Mucosa of stomach (tissue), 1 donor: ENCODE measurements around the gene FHL1.
A peak's percentile ranks its signal among the peaks of the same experiment; 100 is the strongest.
"Not testable (repeated sequence)": the region's sequence is repeated elsewhere in the genome, so short reads cannot be mapped to it uniquely, and the experiment has no call there.

Source experiments
- H3K27me3 ChIP-seq: one replicate; pipeline ENCODE4 v1.7.0; 2013; ENCODE audit warnings: mild to moderate bottlenecking, low read length; ENCODE audit not compliant: control insufficient read depth, insufficient read depth
- H3K36me3 ChIP-seq: one replicate; pipeline ENCODE4 v1.7.0; 2013; ENCODE audit warnings: low read length; ENCODE audit not compliant: control insufficient read depth, insufficient read depth
- H3K4me1 ChIP-seq: one replicate; pipeline ENCODE4 v1.7.0; 2013; ENCODE audit warnings: mild to moderate bottlenecking, low read length; ENCODE audit not compliant: control insufficient read depth, insufficient read depth
- H3K4me3 ChIP-seq: one replicate; pipeline ENCODE4 v1.7.0; 2013; ENCODE audit warnings: low read length
- H3K9ac ChIP-seq: one replicate; pipeline ENCODE4 v1.7.0; 2013; ENCODE audit warnings: mild to moderate bottlenecking, low read length, moderate library complexity
- H3K9me3 ChIP-seq: one replicate; pipeline ENCODE4 v1.7.0; 2013; ENCODE audit warnings: mild to moderate bottlenecking, low read length, moderate library complexity; ENCODE audit not compliant: control insufficient read depth
- donor health status: Pancreatic carcinoma.

FHL1 gene

DNA sequence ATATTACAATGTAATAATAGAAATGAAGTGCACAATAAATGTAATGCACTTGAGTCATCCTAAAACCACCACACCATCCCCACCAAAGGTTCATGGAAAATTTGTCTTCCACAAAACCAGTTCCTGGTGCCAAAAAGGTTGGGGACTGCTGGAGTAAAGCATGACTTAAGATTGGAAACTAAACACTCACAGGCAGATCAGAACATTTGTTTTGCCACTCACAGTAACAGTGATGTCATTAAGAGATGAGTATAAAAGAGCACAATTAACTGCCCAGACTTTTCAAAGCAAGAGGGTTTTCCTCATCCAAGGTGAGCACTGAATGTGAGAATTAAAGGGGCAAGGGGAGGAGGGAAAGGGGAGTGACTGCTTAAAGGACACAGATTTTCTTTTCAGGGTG is 68.2 kb downstream of the FHL1 start:
- Histone ChIP-seq H3K9me3 (no peaks in the 10 kb centered on the region), H3K4me3 (no peak overlapping the region), H3K9ac (no peak overlapping the region), H3K27me3 (no peaks in the 10 kb centered on the region), H3K36me3 (no peaks in the 10 kb centered on the region), H3K4me1 (no peaks in the 10 kb centered on the region)

DNA sequence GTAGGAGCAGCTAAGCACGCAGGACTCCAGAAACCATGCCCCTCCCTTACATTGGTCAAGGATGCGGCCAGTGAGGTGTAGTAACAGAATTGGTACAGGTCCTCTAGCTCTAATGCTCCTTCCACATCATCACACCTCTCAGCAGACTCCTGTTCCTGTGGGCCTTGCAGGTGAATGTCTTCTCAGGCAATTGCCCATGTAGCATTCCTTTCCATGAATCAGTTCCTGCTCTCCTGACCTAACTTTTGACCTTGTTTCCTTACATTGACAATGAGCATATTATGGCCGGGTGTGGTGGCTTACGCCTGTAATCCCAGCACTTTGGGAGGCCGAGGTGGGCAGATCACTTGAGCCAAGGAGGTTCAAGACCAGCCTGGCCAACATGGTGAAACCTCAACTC is 72.6 kb downstream of the FHL1 start:
- H3K9ac ChIP-seq = no peak overlapping the region
- no peaks in the 10 kb centered on the region for H3K27me3 ChIP-seq
- no peaks in the 10 kb centered on the region for H3K9me3 ChIP-seq
- no peak overlapping the region for H3K4me3 ChIP-seq
- H3K4me1 ChIP-seq = no peaks in the 10 kb centered on the region
- H3K36me3 ChIP-seq = no peaks in the 10 kb centered on the region

GRCh38 chrX:136220540-136220939 is 73.2 kb downstream of the FHL1 start:
- Histone ChIP-seq H3K9ac (no peak overlapping the region), H3K36me3 (no peaks in the 10 kb centered on the region), H3K27me3 (no peaks in the 10 kb centered on the region), H3K4me1 (no peaks in the 10 kb centered on the region), H3K9me3 (no peaks in the 10 kb centered on the region), H3K4me3 (no peak overlapping the region)

- Histone ChIP-seq H3K9me3 (no peaks in the 10 kb centered on the region), H3K36me3 (no peaks in the 10 kb centered on the region), H3K4me1 (no peaks in the 10 kb centered on the region), H3K9ac (no peak overlapping the region), H3K4me3 (no peak overlapping the region), H3K27me3 (no peaks in the 10 kb centered on the region)
Measured at GRCh38 chrX:136220951-136221350, 73.6 kb downstream of the FHL1 start.

DNA sequence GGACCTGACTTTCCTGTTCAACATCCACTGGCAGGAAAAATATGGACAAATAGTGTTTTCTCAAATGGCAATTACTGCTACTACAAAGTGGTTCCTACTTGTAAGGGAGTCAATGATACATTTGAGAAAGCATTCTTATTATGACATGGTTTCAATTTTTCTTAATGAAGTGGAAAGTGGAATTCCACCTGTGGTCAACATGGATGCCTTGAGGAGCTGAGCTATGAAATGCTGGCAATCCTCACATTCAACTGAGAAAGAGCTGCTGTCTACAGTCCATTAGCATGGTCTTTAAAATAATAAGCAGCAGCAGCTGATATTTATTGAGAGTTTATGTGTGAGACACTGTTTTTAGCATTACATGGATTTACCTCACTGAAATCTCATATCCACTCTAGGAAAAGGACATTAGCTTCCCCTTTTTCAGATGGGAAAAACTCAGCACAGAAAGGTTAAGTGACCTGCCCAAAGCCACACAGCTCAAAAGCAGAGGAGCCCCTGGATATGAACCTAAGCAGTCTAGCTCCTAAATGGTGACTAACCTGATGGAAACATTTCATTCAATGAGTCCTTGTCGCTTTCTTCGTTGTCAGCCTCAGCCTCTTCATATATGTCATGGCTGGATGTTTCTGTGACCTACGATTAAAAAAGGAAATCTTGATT is 74.6 kb downstream of the FHL1 start:
- Histone ChIP-seq H3K36me3 (no peaks in the 10 kb centered on the region), H3K9me3 (no peaks in the 10 kb centered on the region), H3K4me1 (no peaks in the 10 kb centered on the region), H3K27me3 (no peaks in the 10 kb centered on the region), H3K4me3 (no peak overlapping the region), H3K9ac (no peak overlapping the region)

DNA sequence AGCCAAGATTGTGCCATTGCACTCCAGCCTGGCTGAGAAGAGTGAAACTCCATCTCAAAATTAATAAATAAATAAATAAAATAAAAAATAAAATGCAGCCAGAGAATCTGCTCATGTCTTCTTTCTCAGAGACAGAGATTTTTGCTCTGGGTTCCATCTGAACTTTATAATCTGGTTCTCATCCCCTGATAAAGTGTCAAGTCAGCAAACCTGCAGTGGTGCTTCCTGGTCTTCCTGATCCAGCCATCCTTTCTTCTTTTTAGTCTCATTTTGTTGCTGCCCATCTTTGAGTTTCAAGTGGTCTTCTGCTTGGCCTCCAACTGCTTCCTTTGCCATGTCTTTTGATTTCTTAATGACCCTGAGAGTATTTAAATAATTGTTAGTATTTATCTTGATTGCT is 79.7 kb downstream of the FHL1 start:
- no peak overlapping the region for H3K9ac ChIP-seq
- H3K36me3 ChIP-seq = no peaks in the 10 kb centered on the region
- H3K4me1 ChIP-seq = no peaks in the 10 kb centered on the region
- no peak overlapping the region for H3K4me3 ChIP-seq
- no peaks in the 10 kb centered on the region for H3K9me3 ChIP-seq
- no peaks in the 10 kb centered on the region for H3K27me3 ChIP-seq

DNA sequence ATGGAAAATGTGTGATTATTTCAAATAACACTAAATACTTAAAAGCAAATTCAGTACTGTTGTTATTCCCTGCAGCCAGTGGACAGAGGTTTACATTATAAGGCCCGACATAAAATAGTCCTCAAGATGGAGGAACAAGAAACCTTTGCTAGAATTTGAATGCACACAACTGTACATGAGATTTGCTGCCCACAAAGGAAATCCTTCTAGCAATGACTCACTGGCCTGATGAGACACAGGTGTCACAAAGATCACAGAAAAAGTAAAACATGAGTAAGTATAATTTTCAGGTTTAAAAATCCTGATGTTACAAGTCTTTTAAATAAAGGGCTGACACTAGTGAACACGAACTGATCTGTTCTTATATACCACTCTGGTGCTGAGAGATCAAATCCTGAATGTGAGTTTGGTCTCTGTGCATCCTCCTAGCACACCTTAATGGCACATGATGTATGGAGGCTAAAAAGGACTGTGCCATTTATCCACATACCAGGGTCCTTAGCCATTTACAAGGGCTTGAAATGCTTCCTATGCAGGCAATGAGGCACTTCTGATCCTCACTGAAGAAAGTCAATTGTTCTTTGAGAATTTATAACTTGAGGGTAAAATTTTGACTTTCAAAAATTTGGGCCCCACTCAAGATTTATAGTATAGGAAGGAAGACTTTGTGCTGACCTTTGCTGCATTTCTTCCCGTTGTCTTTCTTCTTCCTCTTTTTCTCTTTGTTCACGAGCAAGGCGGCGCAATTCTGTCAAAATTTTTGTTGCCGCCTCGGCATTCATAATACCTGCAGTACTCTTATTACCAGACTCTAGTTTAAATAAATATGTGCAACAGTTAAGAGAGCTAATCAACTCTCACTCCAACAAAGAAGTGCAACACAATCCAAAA is 80.9 kb downstream of the FHL1 start:
- no peaks in the 10 kb centered on the region for H3K36me3 ChIP-seq

DNA sequence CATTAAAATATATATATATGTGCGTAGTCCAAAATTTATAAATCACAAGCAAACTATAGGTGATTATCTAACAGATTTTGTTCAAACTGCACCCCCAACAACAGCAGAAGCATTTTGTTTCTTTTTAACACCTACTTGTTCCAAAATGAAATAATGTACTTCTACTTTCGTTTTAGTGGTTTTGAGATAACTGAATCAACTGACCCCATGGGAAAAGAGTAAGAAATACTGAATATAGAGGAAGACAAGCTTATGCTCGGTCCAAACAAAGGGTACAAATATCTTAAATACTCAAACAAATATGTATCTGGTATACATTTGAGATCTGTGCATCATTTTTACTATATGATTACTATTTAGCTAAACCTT is 81.5 kb downstream of the FHL1 start:
- Histone ChIP-seq H3K4me1 (no peaks in the 10 kb centered on the region), H3K36me3 (no peaks in the 10 kb centered on the region), H3K9ac (no peak overlapping the region), H3K4me3 (no peak overlapping the region), H3K27me3 (no peaks in the 10 kb centered on the region), H3K9me3 (no peaks in the 10 kb centered on the region)

More for the DNA sequence above, 80.9 kb downstream of the FHL1 start:
- no peaks in the 10 kb centered on the region for H3K9me3 ChIP-seq
- no peak overlapping the region for H3K9ac ChIP-seq
- H3K4me3 ChIP-seq = no peak overlapping the region
- no peaks in the 10 kb centered on the region for H3K27me3 ChIP-seq
- no peaks in the 10 kb centered on the region for H3K4me1 ChIP-seq

DNA sequence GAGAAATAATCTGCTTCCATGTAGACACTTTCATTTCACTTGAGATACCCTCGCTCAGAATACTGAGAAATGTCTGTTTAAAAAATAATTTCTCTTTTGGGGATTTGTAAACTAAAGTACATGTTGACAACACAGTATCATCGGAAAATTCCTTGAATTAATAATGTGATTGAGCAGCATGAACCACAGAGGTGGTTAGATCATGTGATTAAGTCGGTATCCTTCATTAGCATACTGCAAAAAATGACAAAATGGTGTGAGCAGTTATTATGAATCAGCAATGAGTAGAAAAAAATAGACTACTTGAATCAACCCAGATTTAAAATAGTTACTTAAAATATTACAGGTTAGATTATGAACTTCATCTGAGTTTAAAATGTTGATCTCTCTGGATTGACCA is 89.7 kb downstream of the FHL1 start:
- no peaks in the 10 kb centered on the region for H3K36me3 ChIP-seq
- H3K9ac ChIP-seq = no peak overlapping the region
- no peaks in the 10 kb centered on the region for H3K9me3 ChIP-seq
- no peak overlapping the region for H3K4me3 ChIP-seq
- no peaks in the 10 kb centered on the region for H3K27me3 ChIP-seq
- H3K4me1 ChIP-seq = no peaks in the 10 kb centered on the region

GRCh38 chrX:136237849-136238248 is 90.5 kb downstream of the FHL1 start:
- H3K9me3 ChIP-seq, H3K27me3 ChIP-seq, H3K4me3 ChIP-seq, H3K36me3 ChIP-seq, H3K9ac ChIP-seq, H3K4me1 ChIP-seq: not testable (repeated sequence)

- Histone ChIP-seq H3K4me1 (no peaks in the 10 kb centered on the region), H3K9ac (no peak overlapping the region), H3K4me3 (no peak overlapping the region), H3K27me3 (no peaks in the 10 kb centered on the region), H3K36me3 (no peaks in the 10 kb centered on the region), H3K9me3 (no peaks in the 10 kb centered on the region)
Measured at GRCh38 chrX:136246201-136246600, 98.9 kb downstream of the FHL1 start.

- no peak overlapping the region for H3K4me3 ChIP-seq
- H3K27me3 ChIP-seq = no peaks in the 10 kb centered on the region
- no peaks in the 10 kb centered on the region for H3K4me1 ChIP-seq
- H3K9ac ChIP-seq = peak overlapping the region; percentile 39
- H3K36me3 ChIP-seq = no peaks in the 10 kb centered on the region
- H3K9me3 ChIP-seq = no peaks in the 10 kb centered on the region
Measured at GRCh38 chrX:136250191-136251040, 103.1 kb downstream of the FHL1 start.
